GM18951 (cell line): ENCODE measurements around the gene KCNK3.
"Not testable (repeated sequence)": the region's sequence is repeated elsewhere in the genome, so short reads cannot be mapped to it uniquely, and the experiment has no call there.

Source experiments
- POLR2A ChIP-seq: IDR thresholded peaks from 4 replicates; pipeline ENCODE4 v1.6.1; 2011; ENCODE audit warnings: mild to moderate bottlenecking; ENCODE audit not compliant: insufficient read length, insufficient read depth; ENCODE audit errors: extremely low read depth
- in situ Hi-C: fragments of 300-500 bp; cut with MboI; formaldehyde crosslinking; loops from one replicate; pipeline ENCODE4 v1.12.0; 2022; ENCODE audit warnings: low sequenced_read_pairs, mixed read lengths, inconsistent platforms; ENCODE audit not compliant: unreplicated experiment

KCNK3 gene

GRCh38 chr2:26653207-26654060 is 39.1 kb upstream of the KCNK3 start:
- in situ Hi-C loops: no loop called here
- TF ChIP-seq POLR2A: no peak

GRCh38 chr2:26654061-26654340 is 38.5 kb upstream of the KCNK3 start:
- in situ Hi-C loops: no loop called here
- no peak for TF ChIP-seq POLR2A

GRCh38 chr2:26655120-26655519 is 37.4 kb upstream of the KCNK3 start:
- in situ Hi-C loops: not testable (repeated sequence)

- no peak for TF ChIP-seq POLR2A
- in situ Hi-C loops: no loop called here
Observed at GRCh38 chr2:26655611-26656195, 36.8 kb upstream of the KCNK3 start.

GRCh38 chr2:26657265-26657664 is 35.3 kb upstream of the KCNK3 start:
- in situ Hi-C loops: no loop called here
- no peak for TF ChIP-seq POLR2A

- in situ Hi-C loops: no loop called here
Observed at GRCh38 chr2:26658691-26659346, 33.7 kb upstream of the KCNK3 start.

GRCh38 chr2:26660363-26660962 is 32.1 kb upstream of the KCNK3 start:
- in situ Hi-C loops: no loop called here
- no peak for TF ChIP-seq POLR2A

More at GRCh38 chr2:26658691-26659346, 33.7 kb upstream of the KCNK3 start:
- no peak for TF ChIP-seq POLR2A

GRCh38 chr2:26665296-26665695 is 27.2 kb upstream of the KCNK3 start:
- in situ Hi-C loops: not testable (repeated sequence)

GRCh38 chr2:26666671-26667070 is 25.9 kb upstream of the KCNK3 start:
- in situ Hi-C loops: no loop called here
- no peak for TF ChIP-seq POLR2A

- in situ Hi-C loops: no loop called here
- no peak for TF ChIP-seq POLR2A
Observed at GRCh38 chr2:26668041-26668440, 24.5 kb upstream of the KCNK3 start.

GRCh38 chr2:26668856-26669750 is 23.4 kb upstream of the KCNK3 start:
- TF ChIP-seq POLR2A: no peak
- in situ Hi-C loops: no loop called here

GRCh38 chr2:26670171-26670570 is 22.4 kb upstream of the KCNK3 start:
- in situ Hi-C loops: no loop called here
- TF ChIP-seq POLR2A: no peak

- TF ChIP-seq POLR2A: no peak
- in situ Hi-C loops: no loop called here
Observed at GRCh38 chr2:26670931-26671460, 21.5 kb upstream of the KCNK3 start.
